Fibroblast of mammary gland (primary cell): Measurements from ENCODE around the gene TBX1.

Source experiments
- DNase-seq: peaks from one replicate; pipeline ENCODE4 v3.0.0-alpha.2; 2010; ENCODE audit warnings: low read depth
- H3K4me3 ChIP-seq: 2 replicates; pipeline ENCODE4 v1.5.1; 2011; ENCODE audit warnings: low read depth, mild to moderate bottlenecking, low read length, moderate library complexity; ENCODE audit not compliant: control insufficient read depth
- CTCF ChIP-seq: conservative IDR thresholded peaks from 2 replicates; pipeline ENCODE4 v1.5.1; 2011; ENCODE audit warnings: low read depth, low read length, inconsistent platforms; ENCODE audit not compliant: control insufficient read depth, insufficient read depth

Gene TBX1

GRCh38 chr22:19810381-19811201 is 50.0 kb downstream of the TBX1 start:
- no peak for TF ChIP-seq CTCF
- no peak overlapping the region for H3K4me3 ChIP-seq
- peak; percentile 92 for DNase-seq

GRCh38 chr22:19811211-19811621 is 50.6 kb downstream of the TBX1 start:
- TF ChIP-seq CTCF = no peak
- DNase-seq = no peak
- H3K4me3 ChIP-seq = no peak overlapping the region

- no peak for DNase-seq
- no peak for TF ChIP-seq CTCF
- no peak overlapping the region for H3K4me3 ChIP-seq
Measured at GRCh38 chr22:19811811-19812771, 51.5 kb downstream of the TBX1 start.

- TF ChIP-seq CTCF = no peak
- no peak overlapping the region for H3K4me3 ChIP-seq
- DNase-seq = no peak
Measured at GRCh38 chr22:19812910-19813309, 52.3 kb downstream of the TBX1 start.

- H3K4me3 ChIP-seq = no peak overlapping the region
- no peak for TF ChIP-seq CTCF
- no peak for DNase-seq
Measured at GRCh38 chr22:19814428-19814827, 53.9 kb downstream of the TBX1 start.

- peak; percentile 40 for DNase-seq
- no peak for TF ChIP-seq CTCF
- H3K4me3 ChIP-seq = no peak overlapping the region
Measured at GRCh38 chr22:19815093-19815822, 54.7 kb downstream of the TBX1 start.
